Testis (tissue), 2 donors: ENCODE results near the gene DKK3.

ENCODE experiments used
- POLR2A ChIP-seq: fragments of 450-650 bp; IDR thresholded peaks from one replicate; pipeline ENCODE4 v1.6.1; 2017; ENCODE audit warnings: antibody characterized with exemption, mild to moderate bottlenecking, moderate library complexity
- TF ChIP-seq, protein P1 (sequence below), 3 experiments: fragments of 450-650 bp in 2 of 3; fragments of 200-600 bp in 1 of 3; sonication (generic) in 1 of 3; IDR thresholded peaks; one replicate each; pipeline ENCODE4 v1.5.1; 2016 to 2019; ENCODE audit warnings: antibody characterized with exemption in 3 of 3, mild to moderate bottlenecking in 2 of 3, moderate library complexity in 1 of 3

DNA sequence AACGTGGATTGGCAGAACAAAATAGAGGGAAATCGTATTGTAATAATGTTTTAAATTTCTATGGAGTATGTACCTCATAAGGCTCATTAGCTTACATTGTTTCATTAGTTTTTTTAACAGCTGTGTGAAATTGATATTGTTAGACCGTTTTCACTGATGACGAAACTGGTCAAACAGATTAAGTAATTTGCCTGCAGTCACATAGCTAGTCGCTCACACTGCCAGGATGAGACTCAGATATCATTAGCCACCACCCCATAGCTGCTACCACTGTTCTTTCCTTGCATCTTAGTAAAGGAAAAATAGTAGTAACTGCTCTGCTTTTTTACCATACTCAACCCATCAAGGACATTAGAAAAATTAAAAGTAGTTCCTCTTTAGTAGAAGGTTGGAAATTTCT lies 64.0 kb downstream of the DKK3 start:
- TF ChIP-seq, protein P1, sequence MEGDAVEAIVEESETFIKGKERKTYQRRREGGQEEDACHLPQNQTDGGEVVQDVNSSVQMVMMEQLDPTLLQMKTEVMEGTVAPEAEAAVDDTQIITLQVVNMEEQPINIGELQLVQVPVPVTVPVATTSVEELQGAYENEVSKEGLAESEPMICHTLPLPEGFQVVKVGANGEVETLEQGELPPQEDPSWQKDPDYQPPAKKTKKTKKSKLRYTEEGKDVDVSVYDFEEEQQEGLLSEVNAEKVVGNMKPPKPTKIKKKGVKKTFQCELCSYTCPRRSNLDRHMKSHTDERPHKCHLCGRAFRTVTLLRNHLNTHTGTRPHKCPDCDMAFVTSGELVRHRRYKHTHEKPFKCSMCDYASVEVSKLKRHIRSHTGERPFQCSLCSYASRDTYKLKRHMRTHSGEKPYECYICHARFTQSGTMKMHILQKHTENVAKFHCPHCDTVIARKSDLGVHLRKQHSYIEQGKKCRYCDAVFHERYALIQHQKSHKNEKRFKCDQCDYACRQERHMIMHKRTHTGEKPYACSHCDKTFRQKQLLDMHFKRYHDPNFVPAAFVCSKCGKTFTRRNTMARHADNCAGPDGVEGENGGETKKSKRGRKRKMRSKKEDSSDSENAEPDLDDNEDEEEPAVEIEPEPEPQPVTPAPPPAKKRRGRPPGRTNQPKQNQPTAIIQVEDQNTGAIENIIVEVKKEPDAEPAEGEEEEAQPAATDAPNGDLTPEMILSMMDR (IDR thresholded peaks at IDR 0.05): no peak
- no peak for TF ChIP-seq POLR2A
